ENCODE measurements around the gene WWOX. TPM values are rescaled to one million over a fixed set of nuclear protein-coding genes. Genes with fewer than 3 reads are reported as not detected.

The WWOX gene
- polyA plus RNA-seq, 1 donor (not counting 4 experiments of a cell fraction or from before 2014, with no cell fraction given): 5.1 TPM

DNA sequence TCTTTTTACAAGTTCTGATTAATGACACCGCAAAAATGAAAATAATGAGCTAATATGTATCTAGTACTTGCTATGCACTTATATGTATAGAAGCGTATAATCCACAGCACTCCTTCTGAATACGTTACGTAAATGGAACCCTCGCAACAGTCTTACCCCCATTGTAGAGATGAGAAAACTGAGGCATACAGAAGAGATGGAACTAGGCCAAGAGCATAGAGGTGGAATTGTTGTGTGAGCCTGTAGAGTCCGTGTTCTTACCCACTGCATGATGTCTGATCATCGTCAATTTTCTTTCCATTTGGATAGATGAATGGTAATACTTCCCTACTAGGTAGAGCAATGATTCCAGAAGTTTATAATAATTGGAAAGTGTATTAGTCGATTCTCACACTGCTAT lies 394.1 kb downstream of the WWOX start:
- FAIRE-seq (no peak), DNase-seq (ENCODE audit: low read depth, low spot score) (no peak)
- Histone ChIP-seq H3K4me2 (ENCODE audit: control insufficient read depth, extremely low read depth, insufficient read depth, low read depth, low read length) (no peak overlapping the region), H3K27me3 (ENCODE audit: control insufficient read depth, extremely low read depth, insufficient read depth, low read length) (no peaks in the 10 kb centered on the region), H4K20me1 (ENCODE audit: control insufficient read depth, extremely low read depth, insufficient read depth, low read length) (no peaks in the 10 kb centered on the region), H3K4me1 (ENCODE audit: control insufficient read depth, extremely low read depth, insufficient read depth, low read length) (no peaks in the 10 kb centered on the region), H3K9me1 (ENCODE audit: control insufficient read depth, extremely low read depth, insufficient read depth, low read length) (no peaks in the 10 kb centered on the region), H3K4me3 (ENCODE audit: control insufficient read depth in 2 of 3, extremely low read depth in 1 of 3, insufficient read depth in 2 of 3, low read depth in 1 of 3, low read length in 3 of 3) (no peak overlapping the region), H3K36me3 (ENCODE audit: control insufficient read depth in 2 of 2, extremely low read depth in 1 of 2, insufficient read depth in 2 of 2, low read length in 2 of 2) (no peaks in the 10 kb centered on the region), H3K27ac (ENCODE audit: control insufficient read depth, insufficient read depth, low read length) (no peak overlapping the region), H3K9ac (ENCODE audit: control insufficient read depth, extremely low read depth, insufficient read depth, low read length) (no peak overlapping the region), H2AFZ (ENCODE audit: control insufficient read depth, low read length) (no peak overlapping the region), H3K79me2 (ENCODE audit: control insufficient read depth, insufficient read depth, low read length) (no peaks in the 10 kb centered on the region), H3K9me3 (ENCODE audit: control insufficient read depth, low read depth, low read length) (no peaks in the 10 kb centered on the region)
- dilution Hi-C loops (cut with MboI; ENCODE audit: extremely low pct_ligation_motif_present, low sequenced_read_pairs): no loop called here
- no peak for TF ChIP-seq EZH2 (IDR thresholded peaks at IDR 0.05; ENCODE audit: low read length)
- TF ChIP-seq, protein P1, sequence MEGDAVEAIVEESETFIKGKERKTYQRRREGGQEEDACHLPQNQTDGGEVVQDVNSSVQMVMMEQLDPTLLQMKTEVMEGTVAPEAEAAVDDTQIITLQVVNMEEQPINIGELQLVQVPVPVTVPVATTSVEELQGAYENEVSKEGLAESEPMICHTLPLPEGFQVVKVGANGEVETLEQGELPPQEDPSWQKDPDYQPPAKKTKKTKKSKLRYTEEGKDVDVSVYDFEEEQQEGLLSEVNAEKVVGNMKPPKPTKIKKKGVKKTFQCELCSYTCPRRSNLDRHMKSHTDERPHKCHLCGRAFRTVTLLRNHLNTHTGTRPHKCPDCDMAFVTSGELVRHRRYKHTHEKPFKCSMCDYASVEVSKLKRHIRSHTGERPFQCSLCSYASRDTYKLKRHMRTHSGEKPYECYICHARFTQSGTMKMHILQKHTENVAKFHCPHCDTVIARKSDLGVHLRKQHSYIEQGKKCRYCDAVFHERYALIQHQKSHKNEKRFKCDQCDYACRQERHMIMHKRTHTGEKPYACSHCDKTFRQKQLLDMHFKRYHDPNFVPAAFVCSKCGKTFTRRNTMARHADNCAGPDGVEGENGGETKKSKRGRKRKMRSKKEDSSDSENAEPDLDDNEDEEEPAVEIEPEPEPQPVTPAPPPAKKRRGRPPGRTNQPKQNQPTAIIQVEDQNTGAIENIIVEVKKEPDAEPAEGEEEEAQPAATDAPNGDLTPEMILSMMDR (optimal IDR thresholded peaks at IDR 0.05 in 1 of 3, IDR thresholded peaks at IDR 0.05 in 1 of 3, conservative IDR thresholded peaks at IDR 0.05 in 1 of 3; ENCODE audit: extremely low read depth in 1 of 3, insufficient read depth in 2 of 3, low read length in 3 of 3): no peak

GRCh38 chr16:78494105-78494504 lies 394.7 kb downstream of the WWOX start:
- no peaks in the 10 kb centered on the region for H4K20me1 ChIP-seq (ENCODE audit: control insufficient read depth, extremely low read depth, insufficient read depth, low read length)
- FAIRE-seq (no peak), DNase-seq (ENCODE audit: low read depth, low spot score) (no peak)
- H3K4me2 ChIP-seq (ENCODE audit: control insufficient read depth, extremely low read depth, insufficient read depth, low read depth, low read length): no peak overlapping the region
- dilution Hi-C loops (cut with MboI; ENCODE audit: extremely low pct_ligation_motif_present, low sequenced_read_pairs): no loop called here
- H3K4me3 ChIP-seq (ENCODE audit: control insufficient read depth in 2 of 3, extremely low read depth in 1 of 3, insufficient read depth in 2 of 3, low read depth in 1 of 3, low read length in 3 of 3): no peak overlapping the region
- no peak overlapping the region for H3K27ac ChIP-seq (ENCODE audit: control insufficient read depth, insufficient read depth, low read length)
- no peak overlapping the region for H3K9ac ChIP-seq (ENCODE audit: control insufficient read depth, extremely low read depth, insufficient read depth, low read length)
- no peak overlapping the region for H2AFZ ChIP-seq (ENCODE audit: control insufficient read depth, low read length)
- no peaks in the 10 kb centered on the region for H3K27me3 ChIP-seq (ENCODE audit: control insufficient read depth, extremely low read depth, insufficient read depth, low read length)
- no peaks in the 10 kb centered on the region for H3K4me1 ChIP-seq (ENCODE audit: control insufficient read depth, extremely low read depth, insufficient read depth, low read length)
- no peaks in the 10 kb centered on the region for H3K9me1 ChIP-seq (ENCODE audit: control insufficient read depth, extremely low read depth, insufficient read depth, low read length)
- no peaks in the 10 kb centered on the region for H3K36me3 ChIP-seq (ENCODE audit: control insufficient read depth in 2 of 2, extremely low read depth in 1 of 2, insufficient read depth in 2 of 2, low read length in 2 of 2)
- no peak for TF ChIP-seq EZH2 (IDR thresholded peaks at IDR 0.05; ENCODE audit: low read length)
- TF ChIP-seq, protein P1 (optimal IDR thresholded peaks at IDR 0.05 in 1 of 3, IDR thresholded peaks at IDR 0.05 in 1 of 3, conservative IDR thresholded peaks at IDR 0.05 in 1 of 3; ENCODE audit: extremely low read depth in 1 of 3, insufficient read depth in 2 of 3, low read length in 3 of 3): no peak
- H3K9me3 ChIP-seq (ENCODE audit: control insufficient read depth, low read depth, low read length): no peaks in the 10 kb centered on the region
- no peaks in the 10 kb centered on the region for H3K79me2 ChIP-seq (ENCODE audit: control insufficient read depth, insufficient read depth, low read length)

Measured in keratinocyte (primary cell).